GM12873 (cell line): ENCODE data around the gene SHE.

Experiments
- CTCF ChIP-seq: IDR thresholded peaks from 2 replicates; pipeline ENCODE4 v1.5.1; 2012; ENCODE audit warnings: low read depth, mild to moderate bottlenecking, moderate library complexity, low read length, control low read depth; ENCODE audit not compliant: insufficient read depth; ENCODE audit errors: missing control alignments

SHE gene

GRCh38 chr1:154502066-154502743 is at the start of gene SHE, which contains the start of gene TDRD10:
TSS of gene SHE (minus strand) at chr1:154502412. CDS start at chr1:154502026, 386 bp downstream.
TSS of gene TDRD10 (plus strand) at chr1:154502219. CDS start at chr1:154506904, 4,685 bp downstream.
- no peak for TF ChIP-seq CTCF

- TF ChIP-seq CTCF: no peak
These were observed 49.3 kb upstream of the SHE start for GRCh38 chr1:154551474-154551873.

- TF ChIP-seq CTCF: no peak
These were observed 48.4 kb upstream of the SHE start for GRCh38 chr1:154550657-154551056.

GRCh38 chr1:154550070-154550469 is 47.9 kb upstream of the SHE start:
- TF ChIP-seq CTCF: no peak

- no peak for TF ChIP-seq CTCF
These were observed 47.1 kb upstream of the SHE start for GRCh38 chr1:154549202-154549770.

GRCh38 chr1:154548028-154548427 is 45.8 kb upstream of the SHE start:
- TF ChIP-seq CTCF: no peak

- TF ChIP-seq CTCF: no peak
These were observed 45.0 kb upstream of the SHE start for GRCh38 chr1:154547105-154547732.
